B cell (primary cell): ENCODE measurements around the gene SFT2D2.

Experiments
- EZH2 ChIP-seq: IDR thresholded peaks from 2 replicates; pipeline ENCODE4 v1.6.1; 2012; ENCODE audit warnings: borderline replicate concordance, low read depth, mild to moderate bottlenecking, moderate library complexity, low read length; ENCODE audit not compliant: insufficient read depth, poor library complexity, severe bottlenecking
- TF ChIP-seq, protein P1 (sequence below): fragments of 200-600 bp; IDR thresholded peaks from one replicate; pipeline ENCODE4 v1.8.0; 2022; ENCODE audit warnings: antibody characterized with exemption, mild to moderate bottlenecking

DNA sequence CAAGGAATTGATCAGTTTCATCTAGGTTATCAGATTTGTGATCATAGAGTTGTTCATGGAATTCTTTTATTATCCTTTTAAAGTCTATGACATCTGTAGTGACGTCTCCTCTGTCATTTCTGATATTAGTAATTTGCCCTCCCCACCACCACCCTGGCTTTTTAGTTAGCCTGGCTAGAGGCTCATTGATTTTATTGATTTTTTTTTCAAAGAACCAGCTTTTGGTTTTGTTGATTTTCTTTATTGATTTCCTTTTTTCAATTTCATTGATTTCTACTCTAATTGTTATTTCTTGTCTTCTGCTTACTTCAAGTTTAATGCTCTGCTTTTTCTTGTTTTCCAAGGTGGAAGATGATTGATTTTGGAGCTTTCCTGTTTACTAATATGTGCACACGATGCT, 31.6 kb downstream of the SFT2D2 start:
- TF ChIP-seq, protein P1, sequence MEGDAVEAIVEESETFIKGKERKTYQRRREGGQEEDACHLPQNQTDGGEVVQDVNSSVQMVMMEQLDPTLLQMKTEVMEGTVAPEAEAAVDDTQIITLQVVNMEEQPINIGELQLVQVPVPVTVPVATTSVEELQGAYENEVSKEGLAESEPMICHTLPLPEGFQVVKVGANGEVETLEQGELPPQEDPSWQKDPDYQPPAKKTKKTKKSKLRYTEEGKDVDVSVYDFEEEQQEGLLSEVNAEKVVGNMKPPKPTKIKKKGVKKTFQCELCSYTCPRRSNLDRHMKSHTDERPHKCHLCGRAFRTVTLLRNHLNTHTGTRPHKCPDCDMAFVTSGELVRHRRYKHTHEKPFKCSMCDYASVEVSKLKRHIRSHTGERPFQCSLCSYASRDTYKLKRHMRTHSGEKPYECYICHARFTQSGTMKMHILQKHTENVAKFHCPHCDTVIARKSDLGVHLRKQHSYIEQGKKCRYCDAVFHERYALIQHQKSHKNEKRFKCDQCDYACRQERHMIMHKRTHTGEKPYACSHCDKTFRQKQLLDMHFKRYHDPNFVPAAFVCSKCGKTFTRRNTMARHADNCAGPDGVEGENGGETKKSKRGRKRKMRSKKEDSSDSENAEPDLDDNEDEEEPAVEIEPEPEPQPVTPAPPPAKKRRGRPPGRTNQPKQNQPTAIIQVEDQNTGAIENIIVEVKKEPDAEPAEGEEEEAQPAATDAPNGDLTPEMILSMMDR: no peak
- TF ChIP-seq EZH2: no peak
